Osteoblast (primary cell): ENCODE measurements around the gene LUC7L3. TPM values are rescaled to one million over a fixed set of nuclear protein-coding genes. Genes with fewer than 3 reads are reported as not detected.

Source experiments
- DNase-seq: peaks from one replicate; pipeline ENCODE4 v3.0.0; 2011; ENCODE audit warnings: low spot score, mixed read lengths; ENCODE audit not compliant: insufficient read length; ENCODE audit errors: missing footprints
- H2AFZ ChIP-seq: 2 replicates; pipeline ENCODE4 v1.6.0; 2011; ENCODE audit warnings: mild to moderate bottlenecking, low read length
- H3K27ac ChIP-seq: 2 replicates; pipeline ENCODE4 v1.5.1; 2011; ENCODE audit warnings: mild to moderate bottlenecking, low read depth, low read length, moderate library complexity
- H3K27me3 ChIP-seq: 2 replicates; pipeline ENCODE4 v1.6.0; 2012; ENCODE audit warnings: mild to moderate bottlenecking, control low read depth, inconsistent platforms, low read length, moderate library complexity; ENCODE audit not compliant: insufficient read depth
- H3K36me3 ChIP-seq: 2 replicates; pipeline ENCODE4 v1.5.1; 2011; ENCODE audit warnings: mild to moderate bottlenecking, low read length, control low read depth, moderate library complexity; ENCODE audit not compliant: insufficient read depth
- H3K4me1 ChIP-seq: 2 replicates; pipeline ENCODE4 v1.5.1; 2011; ENCODE audit warnings: mild to moderate bottlenecking, low read length, control low read depth, moderate library complexity; ENCODE audit not compliant: insufficient read depth
- H3K4me2 ChIP-seq: 2 replicates; pipeline ENCODE4 v1.6.0; 2011; ENCODE audit warnings: mild to moderate bottlenecking, low read length; ENCODE audit not compliant: insufficient read depth
- H3K4me3 ChIP-seq: fragments of 200-600 bp; sonication (generic); 3 replicates; pipeline ENCODE4 v1.5.1; 2012; ENCODE audit warnings: mild to moderate bottlenecking, low read length, inconsistent platforms; ENCODE audit not compliant: insufficient read depth
- H3K79me2 ChIP-seq: 2 replicates; pipeline ENCODE4 v1.6.0; 2012; ENCODE audit warnings: mild to moderate bottlenecking, low read length, control low read depth, inconsistent platforms; ENCODE audit not compliant: insufficient read depth
- H3K9me3 ChIP-seq: 2 replicates; pipeline ENCODE4 v1.5.1; 2011; ENCODE audit warnings: low read depth, low read length, control low read depth
- H4K20me1 ChIP-seq: 2 replicates; pipeline ENCODE4 v1.6.0; 2012; ENCODE audit warnings: mild to moderate bottlenecking, low read length, control low read depth; ENCODE audit not compliant: insufficient read depth
- CTCF ChIP-seq: IDR thresholded peaks from 2 replicates; pipeline ENCODE4 v1.5.1; 2011; ENCODE audit warnings: mild to moderate bottlenecking, low read depth, low read length, moderate library complexity; ENCODE audit errors: extremely low read depth
- total RNA-seq: library from RNA; depleted of rRNA; stranded (reverse); fragments of >200 nt; gene quantifications from 2 replicates; pipeline ENCODE4 v1.2.3, GENCODE V29; 2012

Gene LUC7L3
- total RNA-seq, 1 donor: 34.7 TPM

- no peak overlapping the region for H3K27ac ChIP-seq
- H3K4me1 ChIP-seq: peaks cover 15% of the 10 kb centered on the region
- TF ChIP-seq CTCF: no peak
- H3K4me2 ChIP-seq: no peak overlapping the region
- peaks cover 7% of the 10 kb centered on the region for H3K79me2 ChIP-seq
- no peaks in the 10 kb centered on the region for H4K20me1 ChIP-seq
- DNase-seq: no peak
- no peaks in the 10 kb centered on the region for H3K9me3 ChIP-seq
- no peak overlapping the region for H3K4me3 ChIP-seq
- H3K36me3 ChIP-seq: no peaks in the 10 kb centered on the region
- H2AFZ ChIP-seq: no peak overlapping the region
- H3K27me3 ChIP-seq: no peaks in the 10 kb centered on the region
Measured at GRCh38 chr17:50712641-50713040, 6.8 kb upstream of the LUC7L3 start.

- Histone ChIP-seq H3K27me3 (no peaks in the 10 kb centered on the region), H3K36me3 (no peaks in the 10 kb centered on the region), H3K27ac (no peak overlapping the region), H3K4me2 (no peak overlapping the region), H3K4me1 (peaks cover 4% of the 10 kb centered on the region), H2AFZ (no peak overlapping the region), H3K9me3 (no peaks in the 10 kb centered on the region), H3K79me2 (peaks cover 11% of the 10 kb centered on the region), H4K20me1 (peaks cover 9% of the 10 kb centered on the region), H3K4me3 (no peak overlapping the region)
- TF ChIP-seq CTCF: no peak
- DNase-seq: no peak
Measured at GRCh38 chr17:50715471-50715870, 3.9 kb upstream of the LUC7L3 start.

- peak overlapping the region; percentile 92 for H3K4me2 ChIP-seq
- H2AFZ ChIP-seq: no peak overlapping the region
- no peak for DNase-seq
- peaks cover 35% of the 10 kb centered on the region for H3K4me1 ChIP-seq
- peaks cover 58% of the 10 kb centered on the region for H3K79me2 ChIP-seq
- H3K27me3 ChIP-seq: no peaks in the 10 kb centered on the region
- peak overlapping the region; percentile 95 for H3K27ac ChIP-seq
- peaks cover 52% of the 10 kb centered on the region for H4K20me1 ChIP-seq
- H3K9me3 ChIP-seq: no peaks in the 10 kb centered on the region
- peak overlapping the region; percentile 80 for H3K4me3 ChIP-seq
- TF ChIP-seq CTCF: no peak
- no peaks in the 10 kb centered on the region for H3K36me3 ChIP-seq
Measured at GRCh38 chr17:50719924-50720794, 756 bp downstream of the LUC7L3 start.

- Histone ChIP-seq H3K27ac (peak overlapping the region; percentile 47), H3K36me3 (no peaks in the 10 kb centered on the region), H3K27me3 (no peaks in the 10 kb centered on the region), H4K20me1 (peaks cover 64% of the 10 kb centered on the region), H2AFZ (no peak overlapping the region), H3K79me2 (peaks cover 70% of the 10 kb centered on the region), H3K4me1 (peaks cover 41% of the 10 kb centered on the region), H3K4me3 (peak overlapping the region; percentile 80), H3K9me3 (no peaks in the 10 kb centered on the region), H3K4me2 (peak overlapping the region; percentile 92)
- no peak for TF ChIP-seq CTCF
- DNase-seq: no peak
Measured at GRCh38 chr17:50721194-50722010, 2.0 kb downstream of the LUC7L3 start.
